ENCODE data around the gene SSBP2. TPM values are rescaled to one million over a fixed set of nuclear protein-coding genes. Genes with fewer than 3 reads are reported as not detected.

SSBP2 gene
- total RNA-seq, 6 donors from 2014 or later: 23.0 to 110 (median 32.9) TPM

GRCh38 chr5:81766611-81767010, 15.7 kb upstream of the SSBP2 start:
- Histone ChIP-seq H3K4me1 (peaks cover 0 to 4% (median 2%) of the 10 kb centered on the region in 4 donors), H3K27me3 (no peaks in the 10 kb centered on the region), H3K36me3 (no peaks in the 10 kb centered on the region), H3K27ac (no peak overlapping the region), H3K4me3 (no peak overlapping the region), H3K9me3 (no peaks in the 10 kb centered on the region)
- 84 to 89% methylated on average over 7 of the region's 7 CpGs for WGBS, 2 donors
- DNase-seq: no peak
- TF ChIP-seq EP300 (IDR thresholded peaks at IDR 0.05): no peak
- no peak for TF ChIP-seq POLR2A (IDR thresholded peaks at IDR 0.05)
- no peak for TF ChIP-seq POLR2AphosphoS5 (IDR thresholded peaks at IDR 0.05)
- TF ChIP-seq, protein P1, sequence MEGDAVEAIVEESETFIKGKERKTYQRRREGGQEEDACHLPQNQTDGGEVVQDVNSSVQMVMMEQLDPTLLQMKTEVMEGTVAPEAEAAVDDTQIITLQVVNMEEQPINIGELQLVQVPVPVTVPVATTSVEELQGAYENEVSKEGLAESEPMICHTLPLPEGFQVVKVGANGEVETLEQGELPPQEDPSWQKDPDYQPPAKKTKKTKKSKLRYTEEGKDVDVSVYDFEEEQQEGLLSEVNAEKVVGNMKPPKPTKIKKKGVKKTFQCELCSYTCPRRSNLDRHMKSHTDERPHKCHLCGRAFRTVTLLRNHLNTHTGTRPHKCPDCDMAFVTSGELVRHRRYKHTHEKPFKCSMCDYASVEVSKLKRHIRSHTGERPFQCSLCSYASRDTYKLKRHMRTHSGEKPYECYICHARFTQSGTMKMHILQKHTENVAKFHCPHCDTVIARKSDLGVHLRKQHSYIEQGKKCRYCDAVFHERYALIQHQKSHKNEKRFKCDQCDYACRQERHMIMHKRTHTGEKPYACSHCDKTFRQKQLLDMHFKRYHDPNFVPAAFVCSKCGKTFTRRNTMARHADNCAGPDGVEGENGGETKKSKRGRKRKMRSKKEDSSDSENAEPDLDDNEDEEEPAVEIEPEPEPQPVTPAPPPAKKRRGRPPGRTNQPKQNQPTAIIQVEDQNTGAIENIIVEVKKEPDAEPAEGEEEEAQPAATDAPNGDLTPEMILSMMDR (IDR thresholded peaks at IDR 0.05): no peak
- no peak for ATAC-seq (ENCODE audit: low FRiP score in 2 of 2)

GRCh38 chr5:81763294-81763928, 12.5 kb upstream of the SSBP2 start:
- 81 to 84% methylated on average over 4 of the region's 4 CpGs for whole genome bisulfite sequencing, 2 donors
- H3K4me3 ChIP-seq: no peak overlapping the region
- peak overlapping the region in 1 of 4 donors; percentile 8 for H3K27ac ChIP-seq
- no peaks in the 10 kb centered on the region for H3K27me3 ChIP-seq
- no peak for ATAC-seq (ENCODE audit: low FRiP score in 2 of 2)
- DNase-seq: no peak
- H3K9me3 ChIP-seq: no peaks in the 10 kb centered on the region
- H3K4me1 ChIP-seq: peaks cover 0 to 10% (median 2%) of the 10 kb centered on the region in 4 donors
- TF ChIP-seq POLR2AphosphoS5 (IDR thresholded peaks at IDR 0.05): no peak
- no peak for TF ChIP-seq EP300 (IDR thresholded peaks at IDR 0.05)
- no peak for TF ChIP-seq POLR2A (IDR thresholded peaks at IDR 0.05)
- H3K36me3 ChIP-seq: no peaks in the 10 kb centered on the region

DNA sequence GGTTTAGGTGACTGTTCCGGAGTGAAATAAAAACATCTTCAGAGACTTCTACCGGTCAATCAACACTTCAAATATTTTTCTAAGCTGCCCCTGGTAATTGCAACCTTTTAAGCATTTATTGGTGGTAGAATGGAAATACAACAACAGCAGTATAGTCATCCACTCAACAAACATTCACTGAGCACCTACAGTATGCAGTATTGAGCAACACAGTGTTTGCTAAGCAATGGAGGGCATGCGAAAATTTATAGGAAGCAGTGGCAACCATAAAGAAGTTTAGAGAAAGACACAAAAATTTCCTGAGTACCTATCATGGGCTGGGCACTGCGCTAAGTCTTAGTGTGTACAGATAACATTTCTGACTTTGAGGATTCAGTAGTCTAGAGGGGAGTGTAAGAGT, 12.0 kb upstream of the SSBP2 start:
- Histone ChIP-seq H3K4me3 (no peak overlapping the region), H3K27me3 (no peaks in the 10 kb centered on the region), H3K36me3 (no peaks in the 10 kb centered on the region), H3K27ac (peak overlapping the region in 1 of 4 donors; percentile 8), H3K4me1 (peaks cover 0 to 10% (median 2%) of the 10 kb centered on the region in 4 donors), H3K9me3 (no peaks in the 10 kb centered on the region)
- TF ChIP-seq, protein P1 (IDR thresholded peaks at IDR 0.05): no peak
- TF ChIP-seq EP300 (IDR thresholded peaks at IDR 0.05) (no peak), POLR2A (IDR thresholded peaks at IDR 0.05) (no peak), POLR2AphosphoS5 (IDR thresholded peaks at IDR 0.05) (no peak)
- no peak for ATAC-seq (ENCODE audit: low FRiP score in 2 of 2)
- 71 to 74% methylated on average over 4 of the region's 4 CpGs for WGBS, 2 donors
- no peak for DNase-seq

DNA sequence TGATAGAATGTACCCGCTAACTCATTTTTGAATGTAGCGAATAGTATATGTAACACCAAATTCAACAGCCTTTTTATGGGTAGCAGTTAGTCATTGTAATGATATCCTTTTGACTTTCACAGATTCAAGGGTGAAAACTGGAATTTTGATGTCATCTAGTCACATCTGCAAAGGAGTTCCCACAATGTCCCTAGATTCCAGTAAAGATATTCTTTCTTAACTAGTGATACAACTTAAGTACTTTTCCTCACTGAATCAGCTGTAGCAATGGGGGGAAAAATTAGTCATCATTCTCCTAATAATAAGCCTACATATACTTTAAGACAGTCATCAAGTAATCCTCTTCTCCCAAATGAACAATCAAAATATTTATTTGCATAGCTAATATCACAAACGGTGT, 11.5 kb upstream of the SSBP2 start:
- TF ChIP-seq POLR2AphosphoS5 (IDR thresholded peaks at IDR 0.05) (no peak), POLR2A (IDR thresholded peaks at IDR 0.05) (no peak), EP300 (IDR thresholded peaks at IDR 0.05) (no peak)
- TF ChIP-seq, protein P1 (IDR thresholded peaks at IDR 0.05): no peak
- no peaks in the 10 kb centered on the region for H3K36me3 ChIP-seq
- H3K4me1 ChIP-seq: peaks cover 0 to 10% (median 2%) of the 10 kb centered on the region in 4 donors
- DNase-seq: no peak
- H3K27ac ChIP-seq: no peak overlapping the region
- H3K4me3 ChIP-seq: no peak overlapping the region
- H3K9me3 ChIP-seq: no peaks in the 10 kb centered on the region
- no peaks in the 10 kb centered on the region for H3K27me3 ChIP-seq
- no peak for ATAC-seq (ENCODE audit: low FRiP score in 2 of 2)
- WGBS, 2 donors: 90 to 93% methylated on average over 3 of the region's 3 CpGs

DNA sequence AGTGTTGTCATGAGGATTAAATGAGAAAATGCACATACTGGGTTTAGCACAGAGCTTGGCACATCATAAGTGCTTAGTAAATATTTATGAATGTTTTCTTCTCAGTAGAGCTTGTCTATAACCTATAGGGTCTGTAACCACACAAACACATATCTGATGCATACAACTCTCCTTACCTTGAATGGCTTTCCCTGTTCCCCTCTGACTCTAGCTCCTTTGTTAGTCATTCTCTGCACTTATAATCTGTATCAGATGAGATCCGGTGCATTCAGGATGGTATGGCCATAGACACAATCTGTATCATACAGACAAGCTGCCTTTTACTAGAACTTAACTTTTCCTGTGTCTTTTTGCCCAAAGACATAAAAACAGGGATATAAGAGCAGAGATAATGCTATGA, 11.1 kb upstream of the SSBP2 start:
- Histone ChIP-seq H3K36me3 (no peaks in the 10 kb centered on the region), H3K4me3 (no peak overlapping the region), H3K27ac (no peak overlapping the region), H3K27me3 (no peaks in the 10 kb centered on the region), H3K9me3 (no peaks in the 10 kb centered on the region), H3K4me1 (peaks cover 0 to 10% (median 2%) of the 10 kb centered on the region in 4 donors)
- ATAC-seq (ENCODE audit: low FRiP score in 2 of 2) (no peak), DNase-seq (no peak)
- whole genome bisulfite sequencing, 2 donors: 100% methylated on average over 1 of the region's 1 CpG
- TF ChIP-seq POLR2AphosphoS5 (IDR thresholded peaks at IDR 0.05) (no peak), POLR2A (IDR thresholded peaks at IDR 0.05) (no peak), EP300 (IDR thresholded peaks at IDR 0.05) (no peak)
- TF ChIP-seq, protein P1 (IDR thresholded peaks at IDR 0.05): no peak
